B cell (primary cell): Measurements from ENCODE around the gene CIB1. TPM values are rescaled to one million over a fixed set of nuclear protein-coding genes. Genes with fewer than 3 reads are reported as not detected.
"Not testable (repeated sequence)": the region's sequence is repeated elsewhere in the genome, so short reads cannot be mapped to it uniquely, and the experiment has no call there.

Experiments used
- ATAC-seq: fragments of 200-7000 bp; cut with Tn5 transposase; one replicate; pipeline ENCODE4 v1.10.0; 2021; ENCODE audit warnings: low read depth, mild to moderate bottlenecking, moderate number of reproducible peaks, moderate library complexity
- CTCF ChIA-PET: fragments of 350-600 bp; sonication (Branson Sonifier 250); formaldehyde crosslinking; loops from one replicate; lab custom pipeline; 2021; ENCODE audit warnings: antibody characterized with exemption, inconsistent platforms; lab: Charles Lee
- POLR2A ChIA-PET: fragments of 350-600 bp; sonication (Branson Sonifier 250); formaldehyde crosslinking; loops from one replicate; lab custom pipeline; 2021; ENCODE audit warnings: antibody characterized with exemption; lab: Charles Lee
- DNase-seq: peaks from one replicate; pipeline ENCODE4 v3.0.0; 2013
- H2AFZ ChIP-seq: 2 replicates; pipeline ENCODE4 v1.6.1; 2012; ENCODE audit warnings: mild to moderate bottlenecking, low read depth, low read length; ENCODE audit not compliant: insufficient read depth, poor library complexity, severe bottlenecking
- H3K27ac ChIP-seq, 2 donors: 1 replicate in 1 of 2; 2 replicates in 1 of 2; pipeline ENCODE4 v1.5.1; 2012 to 2013; ENCODE audit warnings: low read length in 2 of 2, mild to moderate bottlenecking in 2 of 2, moderate library complexity in 1 of 2
- H3K27me3 ChIP-seq, 4 experiments: fragments of 200-600 bp in 1 of 4; sonication (generic) in 1 of 4; replicated peaks in 1 of 4; 1 replicate in 2 of 4; 2 replicates in 2 of 4; pipeline versions ENCODE4 v1.6.1 to v1.7.0; 2013 to 2016; ENCODE audit warnings: low read length in 3 of 4, mild to moderate bottlenecking in 2 of 4, mixed read lengths in 1 of 4, moderate library complexity in 1 of 4; ENCODE audit not compliant: insufficient read depth in 4 of 4, control insufficient read depth in 3 of 4; ENCODE audit errors: control extremely low read depth in 1 of 4
- H3K36me3 ChIP-seq, 2 experiments: replicated peaks in 1 of 2; 1 replicate in 1 of 2; 2 replicates in 1 of 2; pipeline versions ENCODE4 v1.6.1 to v1.7.1; 2013; ENCODE audit warnings: low read length in 1 of 2; ENCODE audit not compliant: insufficient read depth in 2 of 2, control insufficient read depth in 1 of 2; ENCODE audit errors: control extremely low read depth in 1 of 2, extremely low read depth in 1 of 2
- H3K4me1 ChIP-seq, 2 donors: fragments of 200-600 bp in 1 of 2; sonication (generic) in 1 of 2; 1 replicate in 1 of 2; 2 replicates in 1 of 2; pipeline versions ENCODE4 v1.5.1 to v1.6.1; 2013 to 2017; ENCODE audit warnings: low read length in 2 of 2; ENCODE audit not compliant: control insufficient read depth in 2 of 2, insufficient read depth in 2 of 2
- H3K4me2 ChIP-seq: replicated peaks from 2 replicates; pipeline ENCODE3; 2012; ENCODE audit warnings: mild to moderate bottlenecking, low read depth, low read length; ENCODE audit not compliant: poor library complexity, severe bottlenecking
- H3K4me3 ChIP-seq, 5 experiments: fragments of 200-600 bp in 1 of 5; sonication (generic) in 1 of 5; 1 replicate in 3 of 5; 2 replicates in 2 of 5; pipeline versions ENCODE4 v1.5.1 to v1.7.0; 2011 to 2016; ENCODE audit warnings: low read length in 4 of 5, mild to moderate bottlenecking in 4 of 5, low read depth in 2 of 5, control low read depth in 1 of 5, moderate library complexity in 1 of 5; ENCODE audit not compliant: insufficient read depth in 1 of 5; ENCODE audit errors: control extremely low read depth in 1 of 5, extremely low read depth in 1 of 5
- H3K79me2 ChIP-seq: fragments of 200-600 bp; sonication (generic); one replicate; pipeline ENCODE4 v1.6.0; 2016; ENCODE audit warnings: low read length; ENCODE audit not compliant: control insufficient read depth, insufficient read depth
- H3K9ac ChIP-seq: fragments of 200-600 bp; sonication (generic); 2 replicates; pipeline ENCODE4 v1.6.1; 2017; ENCODE audit warnings: mild to moderate bottlenecking, low read length, moderate library complexity
- H3K9me3 ChIP-seq, 3 donors: one replicate each; pipeline versions ENCODE4 v1.6.1 to v1.7.1; 2013; ENCODE audit warnings: low read length in 2 of 3; ENCODE audit not compliant: control insufficient read depth in 2 of 3, insufficient read depth in 1 of 3; ENCODE audit errors: control extremely low read depth in 1 of 3
- H4K20me1 ChIP-seq: 2 replicates; pipeline ENCODE4 v1.6.0; 2012; ENCODE audit warnings: mild to moderate bottlenecking, low read length; ENCODE audit not compliant: insufficient read depth, control insufficient read depth, poor library complexity, severe bottlenecking
- H3K27ac Mint-ChIP-seq: one replicate; pipeline ENCODE4 v1.8.0; 2021; ENCODE audit warnings: mixed read lengths
- H3K27me3 Mint-ChIP-seq: one replicate; pipeline ENCODE4 v1.8.0; 2021; ENCODE audit warnings: mixed read lengths
- H3K4me1 Mint-ChIP-seq: one replicate; pipeline ENCODE4 v1.8.0; 2021; ENCODE audit warnings: mixed read lengths
- H3K4me3 Mint-ChIP-seq: one replicate; pipeline ENCODE4 v1.8.0; 2021; ENCODE audit warnings: mixed read lengths
- H3K9me3 Mint-ChIP-seq: one replicate; pipeline ENCODE4 v1.8.0; 2022; ENCODE audit warnings: mixed read lengths; ENCODE audit not compliant: insufficient read depth
- CTCF ChIP-seq: fragments of 200-600 bp; IDR thresholded peaks from one replicate; pipeline ENCODE4 v1.8.0; 2022; ENCODE audit warnings: antibody characterized with exemption, mild to moderate bottlenecking
- EZH2 ChIP-seq: IDR thresholded peaks from 2 replicates; pipeline ENCODE4 v1.6.1; 2012; ENCODE audit warnings: borderline replicate concordance, low read depth, mild to moderate bottlenecking, moderate library complexity, low read length; ENCODE audit not compliant: insufficient read depth, poor library complexity, severe bottlenecking
- WGBS: methylation state at CpG from one replicate; pipeline ENCODE4 v1.1.5; 2013; ENCODE audit warnings: missing lambda C conversion rate; ENCODE audit not compliant: insufficient coverage; 5-methylcytosine and 5-hydroxymethylcytosine counted together
- intact Hi-C: fragments of 100-400 bp; cut with micrococcal nuclease; formaldehyde crosslinking; loops from one replicate; pipeline ENCODE4 v1.10.0; 2022
- polyA plus RNA-seq: library from polyadenylated mRNA; depleted of rRNA; stranded (reverse); fragments of >200 nt; gene quantifications from 2 replicates; pipeline ENCODE4 v1.2.3, GENCODE V29; 2012
- total RNA-seq, 2 donors: library from RNA; stranded (reverse); fragments of 120-200 nt in 1 of 2; gene quantifications; 1 replicate in 1 of 2; 2 replicates in 1 of 2; pipeline versions ENCODE4 v1.2.3 to v1.2.4, GENCODE V29; 2013 to 2022

Gene CIB1
- total and polyA plus RNA-seq, 2 donors (not counting 1 experiment from before 2014, with no cell fraction given) = 153 to 157 TPM

GRCh38 chr15:90261811-90262210, 28.1 kb upstream of the CIB1 start:
- Histone ChIP-seq H2AFZ (no peak overlapping the region), H3K36me3 (no peaks in the 10 kb centered on the region), H3K9me3 (no peaks in the 10 kb centered on the region), H4K20me1 (peaks cover 2% of the 10 kb centered on the region), H3K4me1 (peaks cover 19 to 20% of the 10 kb centered on the region in 2 donors), H3K4me2 (no peak overlapping the region), H3K27ac (no peak overlapping the region), H3K4me3 (no peak overlapping the region), H3K27me3 (no peaks in the 10 kb centered on the region), H3K79me2 (peaks cover 16% of the 10 kb centered on the region), H3K9ac (no peak overlapping the region)
- ATAC-seq (no peak), DNase-seq (no peak)
- Mint-ChIP-seq H3K27me3 (no peaks in the 10 kb centered on the region), H3K4me1 (peaks cover 24% of the 10 kb centered on the region), H3K4me3 (no peak overlapping the region), H3K9me3 (no peaks in the 10 kb centered on the region), H3K27ac (no peak overlapping the region)
- intact Hi-C loops = no loop called here
- ChIA-PET CTCF (interaction anchor here (1.1 kb wide), 1 partner anchor 13 kb away, joined by 3 read pairs; no protein-coding TSS in a partner anchor), POLR2A (interaction anchor here (0.7 kb wide), 1 partner anchor 10 kb away, joined by 3 read pairs; no protein-coding TSS in a partner anchor)
- TF ChIP-seq CTCF (no peak), EZH2 (no peak)
- WGBS = 93% methylated on average over 5 of the region's 5 CpGs

GRCh38 chr15:90260731-90261130, 27.0 kb upstream of the CIB1 start:
- H3K4me1 Mint-ChIP-seq = peaks cover 19% of the 10 kb centered on the region
- H2AFZ ChIP-seq, DNase-seq, H3K27ac ChIP-seq, POLR2A ChIA-PET, H3K9ac ChIP-seq, H3K9me3 Mint-ChIP-seq, H3K4me3 ChIP-seq, H3K27me3 Mint-ChIP-seq, H3K79me2 ChIP-seq, H4K20me1 ChIP-seq, H3K27me3 ChIP-seq, H3K4me3 Mint-ChIP-seq, ATAC-seq, intact Hi-C loops, H3K9me3 ChIP-seq, H3K4me2 ChIP-seq, H3K27ac Mint-ChIP-seq, H3K36me3 ChIP-seq: not testable (repeated sequence)
- no CpG with 5 or more reads among the region's 6 CpGs for WGBS
- peaks cover 14 to 16% of the 10 kb centered on the region in 2 donors for H3K4me1 ChIP-seq
- CTCF ChIA-PET = interaction anchor here (0.7 to 1.6 kb wide), 3 partner anchors 39 to 741 kb away, joined by 3 to 4 read pairs (median 3); no protein-coding TSS in a partner anchor
